GM12891 (cell line): Measurements from ENCODE around the gene TMEM106C.

Experiments used
- POLR2A ChIP-seq: IDR thresholded peaks from 2 replicates; pipeline ENCODE4 v1.6.1; 2011; ENCODE audit warnings: low read depth, low read length, control low read depth
- POLR2AphosphoS5 ChIP-seq: IDR thresholded peaks from 2 replicates; pipeline ENCODE4 v1.6.1; 2011; ENCODE audit warnings: low read depth, low read length, control low read depth
- POU2F2 ChIP-seq: IDR thresholded peaks from 2 replicates; pipeline ENCODE4 v1.6.1; 2011; ENCODE audit warnings: low read depth, mild to moderate bottlenecking, control low read depth, low read length, moderate library complexity
- SPI1 ChIP-seq: IDR thresholded peaks from 2 replicates; pipeline ENCODE4 v1.6.1; 2011; ENCODE audit warnings: low read depth, low read length, control low read depth

- TF ChIP-seq POLR2A (no peak), POLR2AphosphoS5 (no peak), SPI1 (no peak), POU2F2 (no peak)
Measured at GRCh38 chr12:48008349-48008748, 45.0 kb downstream of the TMEM106C start.
